Activated CD8-positive, alpha-beta memory T cell treated with anti-CD3 and anti-CD28 coated beads for 36 hours (primary cell): ENCODE measurements around the gene UTF1. TPM values are rescaled to one million over a fixed set of nuclear protein-coding genes. Genes with fewer than 3 reads are reported as not detected.

Experiments used
- CTCF ChIA-PET: fragments of 350-600 bp; sonication (Branson Sonifier 250); formaldehyde crosslinking; loops from one replicate; lab custom pipeline; 2021; ENCODE audit warnings: antibody characterized with exemption; lab: Charles Lee
- POLR2A ChIA-PET: fragments of 350-600 bp; sonication (Branson Sonifier 250); formaldehyde crosslinking; loops from one replicate; lab custom pipeline; 2021; ENCODE audit warnings: antibody characterized with exemption; lab: Charles Lee
- total RNA-seq, 2 experiments: library from RNA; stranded (reverse); gene quantifications; one replicate each; pipeline ENCODE4 v1.2.3, GENCODE V29; 2021

UTF1 gene
- total RNA-seq, 2 experiments from 2014 or later = not detected

DNA sequence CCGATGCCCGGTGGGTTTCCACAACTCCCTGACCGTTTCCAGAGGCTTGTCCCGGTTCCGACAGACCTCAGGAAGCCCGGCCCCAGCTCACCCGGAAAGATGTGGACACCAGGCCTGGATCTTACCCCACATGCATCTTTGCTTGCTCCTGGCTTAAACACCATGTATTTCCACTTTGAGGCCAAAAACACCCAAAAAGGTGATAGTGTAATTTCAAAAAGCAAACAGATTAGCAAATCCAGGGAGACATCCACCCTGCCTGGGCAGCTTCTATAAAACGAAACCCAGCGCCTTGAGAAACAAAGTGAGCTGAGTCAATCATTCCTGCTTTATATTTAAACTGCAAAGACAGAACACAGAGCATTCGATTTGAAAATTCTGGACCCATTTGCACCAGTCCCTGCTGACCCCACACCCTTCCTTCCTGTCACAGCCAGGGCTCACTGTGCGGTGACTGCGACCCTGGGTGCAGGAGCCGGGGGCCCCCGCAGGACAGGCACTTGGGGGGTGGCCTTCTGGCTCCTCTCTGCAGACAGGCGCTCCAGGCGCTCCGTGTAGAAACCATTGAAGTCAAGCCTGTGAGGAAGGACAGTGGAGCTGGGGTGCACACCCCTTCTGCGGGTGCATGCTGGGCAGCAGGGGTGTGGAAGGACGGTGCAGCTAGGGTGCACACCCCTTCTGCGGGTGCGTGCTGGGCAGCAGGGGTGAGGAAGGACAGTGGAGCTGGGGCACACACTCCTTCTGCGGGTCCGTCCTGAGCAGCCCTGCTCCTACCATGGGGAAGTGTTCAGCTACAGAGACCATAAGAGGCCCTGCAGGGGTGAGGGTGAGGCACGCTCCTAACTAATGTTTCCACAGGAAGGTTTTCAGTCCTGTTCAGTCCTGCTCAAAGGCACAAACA is 49.6 kb downstream of the UTF1 start:
- ChIA-PET POLR2A (interaction anchor here (0.8 to 7.8 kb wide), 2 partner anchors 15 to 19 kb away, joined by 4 to 111 read pairs; no protein-coding TSS in a partner anchor), CTCF (interaction anchor here (1.5 kb wide), 2 partner anchors 21 to 22 kb away, joined by 4 to 5 read pairs; no protein-coding TSS in a partner anchor)

DNA sequence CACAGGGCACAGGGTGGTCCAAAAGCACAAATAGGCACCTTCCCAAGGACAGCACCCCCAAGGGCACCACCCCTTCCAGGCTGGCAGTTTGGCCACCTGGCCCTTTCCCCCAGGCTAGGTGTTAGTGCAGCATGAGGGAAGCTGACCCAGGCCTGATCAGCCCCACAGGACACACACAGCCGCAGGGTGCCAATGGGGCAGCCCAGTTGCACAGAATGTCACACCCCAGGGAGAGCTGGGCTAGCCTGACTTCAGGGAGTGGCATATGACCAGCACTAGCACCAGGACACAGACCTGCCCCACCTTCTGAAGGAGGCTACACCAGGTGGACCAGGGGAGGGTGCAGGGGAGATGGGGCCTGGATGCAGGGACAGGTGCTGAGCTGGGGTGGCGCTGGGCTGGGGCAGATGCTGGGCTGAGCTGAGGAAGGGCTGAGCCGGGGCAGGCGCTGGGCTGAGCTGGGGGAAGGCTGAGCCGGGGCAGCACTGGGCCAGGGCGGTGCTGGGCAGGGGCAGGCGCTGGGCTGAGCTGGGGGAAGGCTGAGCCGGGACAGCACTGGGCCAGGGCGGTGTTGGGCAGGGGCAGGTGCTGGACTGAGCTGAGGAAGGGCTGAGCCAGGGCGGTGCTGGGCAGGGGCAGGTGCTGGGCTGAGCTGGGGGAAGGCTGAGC is 50.5 kb downstream of the UTF1 start:
- ChIA-PET CTCF (interaction anchor here (0.6 to 1.5 kb wide), 3 partner anchors 13 to 53 kb away, joined by 3 to 4 read pairs (median 4); no protein-coding TSS in a partner anchor), POLR2A (no interaction called here)

DNA sequence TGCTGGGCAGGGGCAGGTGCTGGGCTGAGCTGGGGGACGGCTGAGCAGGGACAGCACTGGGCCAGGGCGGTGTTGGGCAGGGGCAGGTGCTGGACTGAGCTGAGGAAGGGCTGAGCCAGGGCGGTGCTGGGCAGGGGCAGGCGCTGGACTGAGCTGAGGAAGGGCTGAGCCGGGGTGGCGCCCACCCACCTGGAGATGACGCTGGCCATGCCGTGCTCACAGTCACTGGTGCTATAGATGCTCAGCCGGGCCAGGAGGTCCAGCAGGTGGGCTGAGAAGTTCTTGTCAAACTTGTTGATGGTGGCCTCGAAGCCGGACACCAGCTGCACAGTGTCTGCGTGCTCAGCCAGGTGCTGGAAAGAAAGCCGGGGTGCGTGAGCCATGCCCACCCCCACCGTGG is 51.1 kb downstream of the UTF1 start:
- ChIA-PET POLR2A (no interaction called here), CTCF (interaction anchor here (0.6 to 1.0 kb wide), 3 partner anchors 13 to 53 kb away, joined by 3 to 4 read pairs (median 3); no protein-coding TSS in a partner anchor)

Other genes starting within 250 kb of the UTF1 start
- not detected for gene ADGRA1, start 142.3 kb upstream of the UTF1 start, total RNA-seq
- under 1 TPM; 0.17 to 0.25 TPM for gene KNDC1, start 70.0 kb upstream of the UTF1 start, total RNA-seq
- gene VENTX, start 7.6 kb downstream of the UTF1 start, total RNA-seq = not detected
- 10 to 100 TPM; 68.5 to 70.1 TPM for gene ADAM8, start 46.7 kb downstream of the UTF1 start, total RNA-seq
- 10 to 100 TPM; 59.3 to 69.1 TPM for gene TUBGCP2, start 78.7 kb downstream of the UTF1 start, total RNA-seq
- 10 to 100 TPM; 80.8 to 82.5 TPM for gene ZNF511, start 78.7 kb downstream of the UTF1 start, total RNA-seq
- gene CALY, start 106.7 kb downstream of the UTF1 start, total RNA-seq = not detected
- gene PRAP1, start 117.2 kb downstream of the UTF1 start, total RNA-seq = not detected
- gene FUOM, start 127.8 kb downstream of the UTF1 start, total RNA-seq = 10 to 100 TPM; 31.2 to 33.7 TPM
- gene ECHS1, start 143.1 kb downstream of the UTF1 start, total RNA-seq = 10 to 100 TPM; 69.6 to 73.5 TPM
- gene PAOX, start 149.0 kb downstream of the UTF1 start, total RNA-seq = 1 to 10 TPM; 5.2 to 5.6 TPM
- gene MTG1, start 163.9 kb downstream of the UTF1 start, total RNA-seq = 10 to 100 TPM; 54.2 to 54.7 TPM
- not detected for gene SPRN, start 194.4 kb downstream of the UTF1 start, total RNA-seq
- gene SCART1, start 223.7 kb downstream of the UTF1 start, total RNA-seq = 1 to 10 TPM in 1 of 2 experiments, under 1 TPM in 1; 0.93 to 1.3 TPM